Astrocyte (in vitro differentiated cells and primary cell): ENCODE results near the gene PNMA1. TPM values are rescaled to one million over a fixed set of nuclear protein-coding genes. Genes with fewer than 3 reads are reported as not detected.
A peak's percentile ranks its signal among the peaks of the same experiment; 100 is the strongest.

ENCODE experiments used
- DNase-seq: peaks from one replicate; pipeline ENCODE4 v3.0.0-alpha.2; 2010; ENCODE audit warnings: low read depth
- FAIRE-seq: peaks from 2 replicates; lab custom pipeline; 2011; peaks lifted over from hg19 to GRCh38; lab: Jason Lieb, UNC
- H2AFZ ChIP-seq: 2 replicates; pipeline ENCODE4 v1.6.0; 2012; ENCODE audit warnings: low read depth, low read length, inconsistent platforms
- H3K27ac ChIP-seq: 2 replicates; pipeline ENCODE4 v1.5.1; 2011; ENCODE audit warnings: low read depth, low read length, inconsistent platforms
- H3K27me3 ChIP-seq: 2 replicates; pipeline ENCODE4 v1.6.0; 2011; ENCODE audit warnings: low read length, inconsistent platforms; ENCODE audit not compliant: insufficient read depth
- H3K36me3 ChIP-seq: 2 replicates; pipeline ENCODE4 v1.5.1; 2011; ENCODE audit warnings: low read length, inconsistent platforms; ENCODE audit not compliant: insufficient read depth
- H3K4me1 ChIP-seq: 2 replicates; pipeline ENCODE4 v1.5.1; 2011; ENCODE audit warnings: low read length, inconsistent platforms; ENCODE audit not compliant: insufficient read depth
- H3K4me2 ChIP-seq: 2 replicates; pipeline ENCODE4 v1.6.0; 2012; ENCODE audit warnings: low read length, inconsistent platforms
- H3K4me3 ChIP-seq: 2 replicates; pipeline ENCODE4 v1.5.1; 2011; ENCODE audit warnings: low read depth, mild to moderate bottlenecking, low read length, inconsistent platforms; ENCODE audit not compliant: insufficient read depth
- H3K79me2 ChIP-seq: 2 replicates; pipeline ENCODE4 v1.6.0; 2012; ENCODE audit warnings: mild to moderate bottlenecking, low read length, inconsistent platforms; ENCODE audit not compliant: insufficient read depth
- H3K9ac ChIP-seq: 2 replicates; pipeline ENCODE4 v1.6.0; 2012; ENCODE audit warnings: mild to moderate bottlenecking, low read length, inconsistent platforms
- H3K9me3 ChIP-seq: 2 replicates; pipeline ENCODE4 v1.5.1; 2012; ENCODE audit warnings: low read depth, mild to moderate bottlenecking, low read length, inconsistent platforms; ENCODE audit not compliant: insufficient read depth
- H4K20me1 ChIP-seq: 2 replicates; pipeline ENCODE4 v1.6.0; 2012; ENCODE audit warnings: low read length, inconsistent platforms; ENCODE audit not compliant: insufficient read depth
- H3K27ac Mint-ChIP-seq: one replicate; pipeline ENCODE4 v1.8.0; 2021; ENCODE audit warnings: mild to moderate bottlenecking, mixed read lengths; ENCODE audit not compliant: unreplicated experiment
- H3K27me3 Mint-ChIP-seq: one replicate; pipeline ENCODE4 v1.8.0; 2021; ENCODE audit warnings: low read depth, mixed read lengths; ENCODE audit not compliant: unreplicated experiment
- H3K36me3 Mint-ChIP-seq: one replicate; pipeline ENCODE4 v1.8.0; 2021; ENCODE audit warnings: low read depth, mixed read lengths; ENCODE audit not compliant: unreplicated experiment
- H3K4me1 Mint-ChIP-seq: one replicate; pipeline ENCODE4 v1.8.0; 2021; ENCODE audit warnings: low read depth, mixed read lengths; ENCODE audit not compliant: unreplicated experiment
- H3K4me3 Mint-ChIP-seq: one replicate; pipeline ENCODE4 v1.8.0; 2021; ENCODE audit warnings: mild to moderate bottlenecking, moderate library complexity, mixed read lengths; ENCODE audit not compliant: unreplicated experiment
- H3K9me3 Mint-ChIP-seq: one replicate; pipeline ENCODE4 v1.8.0; 2021; ENCODE audit warnings: mild to moderate bottlenecking, mixed read lengths; ENCODE audit not compliant: unreplicated experiment
- CTCF ChIP-seq: IDR thresholded peaks from 2 replicates; pipeline ENCODE4 v1.5.1; 2011; ENCODE audit warnings: low read depth, mild to moderate bottlenecking, inconsistent platforms, low read length, moderate library complexity; ENCODE audit not compliant: insufficient read depth
- EZH2 ChIP-seq: IDR thresholded peaks from 2 replicates; pipeline ENCODE4 v1.6.1; 2012; ENCODE audit warnings: mild to moderate bottlenecking, low read length, inconsistent platforms; ENCODE audit not compliant: insufficient read depth
- total RNA-seq: library from RNA; stranded (reverse); gene quantifications from 2 replicates; pipeline ENCODE4 v1.2.1, GENCODE V29; 2021

Gene PNMA1
- total RNA-seq, 1 donor from 2014 or later, result 67.4 TPM

GRCh38 chr14:73700325-73700724 is 13.9 kb downstream of the PNMA1 start:
- Histone ChIP-seq H3K27ac (no peak overlapping the region), H4K20me1 (no peaks in the 10 kb centered on the region), H2AFZ (no peak overlapping the region), H3K9me3 (no peaks in the 10 kb centered on the region), H3K79me2 (no peaks in the 10 kb centered on the region), H3K4me2 (no peak overlapping the region), H3K4me1 (peaks cover 15% of the 10 kb centered on the region), H3K9ac (no peak overlapping the region), H3K36me3 (no peaks in the 10 kb centered on the region), H3K4me3 (no peak overlapping the region), H3K27me3 (no peaks in the 10 kb centered on the region)
- H3K27me3 Mint-ChIP-seq, result no peaks in the 10 kb centered on the region
- H3K4me1 Mint-ChIP-seq, result peaks cover 7% of the 10 kb centered on the region
- no peak overlapping the region for H3K27ac Mint-ChIP-seq
- H3K9me3 Mint-ChIP-seq, result no peaks in the 10 kb centered on the region
- TF ChIP-seq CTCF, result no peak
- TF ChIP-seq EZH2, result no peak
- H3K4me3 Mint-ChIP-seq, result no peak overlapping the region
- no peak for DNase-seq
- FAIRE-seq, result no peak
- H3K36me3 Mint-ChIP-seq, result peaks cover 11% of the 10 kb centered on the region

- FAIRE-seq, result peak; percentile 71
- no peaks in the 10 kb centered on the region for H3K27me3 ChIP-seq
- H3K27ac ChIP-seq, result peak overlapping the region; percentile 82
- H3K27ac Mint-ChIP-seq, result peak overlapping the region; percentile 60
- H3K4me3 ChIP-seq, result no peak overlapping the region
- peaks cover 15% of the 10 kb centered on the region for H3K4me1 ChIP-seq
- peaks cover 7% of the 10 kb centered on the region for H3K4me1 Mint-ChIP-seq
- peak; percentile 81 for DNase-seq
- no peaks in the 10 kb centered on the region for H3K9me3 ChIP-seq
- H3K9ac ChIP-seq, result peak overlapping the region; percentile 54
- H3K27me3 Mint-ChIP-seq, result no peaks in the 10 kb centered on the region
- H3K4me2 ChIP-seq, result peak overlapping the region; percentile 70
- H2AFZ ChIP-seq, result no peak overlapping the region
- H3K9me3 Mint-ChIP-seq, result no peaks in the 10 kb centered on the region
- H3K4me3 Mint-ChIP-seq, result peak overlapping the region; percentile 32
- no peaks in the 10 kb centered on the region for H3K79me2 ChIP-seq
- H3K36me3 ChIP-seq, result peaks cover 6% of the 10 kb centered on the region
- H3K36me3 Mint-ChIP-seq, result peaks cover 11% of the 10 kb centered on the region
- no peaks in the 10 kb centered on the region for H4K20me1 ChIP-seq
- TF ChIP-seq EZH2 (no peak), CTCF (no peak)
Observed at GRCh38 chr14:73696466-73697400, 17.5 kb downstream of the PNMA1 start.

- no peak overlapping the region for H3K4me3 Mint-ChIP-seq
- Histone ChIP-seq H3K27ac (peak overlapping the region; percentile 82), H4K20me1 (no peaks in the 10 kb centered on the region), H3K27me3 (no peaks in the 10 kb centered on the region), H3K79me2 (no peaks in the 10 kb centered on the region), H3K4me3 (no peak overlapping the region), H3K4me2 (peak overlapping the region; percentile 70), H3K9ac (peak overlapping the region; percentile 15), H2AFZ (no peak overlapping the region), H3K4me1 (peaks cover 15% of the 10 kb centered on the region), H3K9me3 (no peaks in the 10 kb centered on the region), H3K36me3 (peaks cover 6% of the 10 kb centered on the region)
- peaks cover 11% of the 10 kb centered on the region for H3K36me3 Mint-ChIP-seq
- H3K27ac Mint-ChIP-seq, result no peak overlapping the region
- H3K27me3 Mint-ChIP-seq, result no peaks in the 10 kb centered on the region
- DNase-seq (no peak), FAIRE-seq (no peak)
- TF ChIP-seq CTCF (no peak), EZH2 (no peak)
- no peaks in the 10 kb centered on the region for H3K9me3 Mint-ChIP-seq
- H3K4me1 Mint-ChIP-seq, result peaks cover 7% of the 10 kb centered on the region
Observed at GRCh38 chr14:73695997-73696396, 18.2 kb downstream of the PNMA1 start.
